Measurements from ENCODE around the gene XPO1.
"Not testable (repeated sequence)": the region's sequence is repeated elsewhere in the genome, so short reads cannot be mapped to it uniquely, and the experiment has no call there.

Gene XPO1, protein sequence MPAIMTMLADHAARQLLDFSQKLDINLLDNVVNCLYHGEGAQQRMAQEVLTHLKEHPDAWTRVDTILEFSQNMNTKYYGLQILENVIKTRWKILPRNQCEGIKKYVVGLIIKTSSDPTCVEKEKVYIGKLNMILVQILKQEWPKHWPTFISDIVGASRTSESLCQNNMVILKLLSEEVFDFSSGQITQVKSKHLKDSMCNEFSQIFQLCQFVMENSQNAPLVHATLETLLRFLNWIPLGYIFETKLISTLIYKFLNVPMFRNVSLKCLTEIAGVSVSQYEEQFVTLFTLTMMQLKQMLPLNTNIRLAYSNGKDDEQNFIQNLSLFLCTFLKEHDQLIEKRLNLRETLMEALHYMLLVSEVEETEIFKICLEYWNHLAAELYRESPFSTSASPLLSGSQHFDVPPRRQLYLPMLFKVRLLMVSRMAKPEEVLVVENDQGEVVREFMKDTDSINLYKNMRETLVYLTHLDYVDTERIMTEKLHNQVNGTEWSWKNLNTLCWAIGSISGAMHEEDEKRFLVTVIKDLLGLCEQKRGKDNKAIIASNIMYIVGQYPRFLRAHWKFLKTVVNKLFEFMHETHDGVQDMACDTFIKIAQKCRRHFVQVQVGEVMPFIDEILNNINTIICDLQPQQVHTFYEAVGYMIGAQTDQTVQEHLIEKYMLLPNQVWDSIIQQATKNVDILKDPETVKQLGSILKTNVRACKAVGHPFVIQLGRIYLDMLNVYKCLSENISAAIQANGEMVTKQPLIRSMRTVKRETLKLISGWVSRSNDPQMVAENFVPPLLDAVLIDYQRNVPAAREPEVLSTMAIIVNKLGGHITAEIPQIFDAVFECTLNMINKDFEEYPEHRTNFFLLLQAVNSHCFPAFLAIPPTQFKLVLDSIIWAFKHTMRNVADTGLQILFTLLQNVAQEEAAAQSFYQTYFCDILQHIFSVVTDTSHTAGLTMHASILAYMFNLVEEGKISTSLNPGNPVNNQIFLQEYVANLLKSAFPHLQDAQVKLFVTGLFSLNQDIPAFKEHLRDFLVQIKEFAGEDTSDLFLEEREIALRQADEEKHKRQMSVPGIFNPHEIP (N-terminal part only)

DNA sequence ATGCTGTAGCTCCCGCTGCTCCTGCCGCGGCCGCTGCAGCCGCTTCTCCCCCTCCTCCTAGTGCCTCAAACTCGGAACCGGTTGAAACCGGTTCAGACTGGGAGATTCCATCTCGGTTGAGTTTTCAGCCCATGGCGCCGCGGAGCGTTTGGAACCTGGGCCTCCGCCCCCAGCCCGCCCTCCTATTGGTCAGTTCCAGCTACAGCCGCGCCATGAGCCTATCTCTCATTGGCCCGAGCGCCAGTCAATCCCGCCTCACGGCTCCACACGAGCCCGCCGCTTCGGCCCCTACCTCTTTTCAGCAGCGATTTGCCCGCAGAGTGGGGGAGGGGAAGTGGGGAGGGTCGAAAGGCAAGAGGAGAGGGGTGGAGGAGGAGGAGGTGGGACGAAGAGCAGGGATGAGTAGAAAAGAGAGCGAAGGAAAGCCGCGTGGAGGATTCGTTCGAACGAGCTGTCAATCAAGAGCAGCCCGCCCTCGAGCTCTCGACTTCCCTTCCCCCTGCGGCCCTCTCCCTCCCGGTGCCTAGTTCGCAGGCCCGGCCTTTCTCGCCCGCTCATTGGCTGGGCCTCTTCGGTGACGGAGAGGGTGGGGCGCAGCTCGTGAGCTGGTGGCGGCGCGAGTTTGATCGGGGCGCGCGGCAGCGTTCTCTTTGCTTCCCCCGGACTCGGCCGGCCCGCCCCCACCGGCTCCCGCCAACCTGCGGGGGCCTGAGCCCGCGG, at the start of gene XPO1:
TSS of gene XPO1 (minus strand) at position 157 of the 720 bp plus-strand sequence. CDS start 4,459 bp downstream, outside the sequence.
- peak; percentile 99 for DNase-seq

DNA sequence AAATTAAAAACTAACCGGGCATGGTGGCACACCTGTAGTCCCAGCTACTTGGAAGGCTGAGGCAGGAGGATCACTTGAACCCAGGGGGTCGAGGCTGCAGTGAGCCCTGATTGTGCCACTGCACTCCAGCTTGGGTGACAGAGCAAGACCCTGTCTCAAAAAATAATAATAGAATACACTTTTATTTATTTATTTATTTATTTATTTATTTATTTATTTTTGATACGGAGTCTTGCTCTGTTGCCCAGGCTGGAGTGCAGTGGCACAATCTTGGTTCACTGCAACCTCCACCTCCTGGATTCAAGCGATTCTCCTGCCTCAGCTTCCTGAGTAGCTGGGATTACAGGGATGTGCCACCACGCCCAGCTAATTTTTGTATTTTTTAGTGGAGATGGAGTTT, 48.8 kb upstream of the XPO1 start:
- not testable (repeated sequence) for DNase-seq

DNA sequence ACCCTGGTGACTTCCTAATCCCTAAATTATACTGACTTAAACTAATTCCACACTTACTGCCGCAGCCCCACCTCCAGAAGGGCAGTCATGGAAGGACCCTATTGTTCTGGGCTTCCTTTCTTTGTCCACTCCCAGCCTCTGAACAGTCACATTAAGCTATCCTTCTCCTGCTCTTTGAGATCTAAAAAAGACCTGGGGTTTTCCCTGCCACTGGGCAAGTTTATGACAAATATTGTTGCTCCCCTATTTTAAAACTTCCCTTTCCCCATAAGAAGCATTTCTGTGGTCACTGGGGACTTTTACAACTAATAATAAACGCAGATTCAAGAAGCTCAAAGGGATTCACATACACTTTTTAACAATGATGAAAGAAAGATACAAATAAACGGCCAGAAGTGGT, 47.2 kb upstream of the XPO1 start:
- DNase-seq: no peak

GRCh38 chr2:61584368-61584767, 46.2 kb upstream of the XPO1 start:
- not testable (repeated sequence) for DNase-seq

DNA sequence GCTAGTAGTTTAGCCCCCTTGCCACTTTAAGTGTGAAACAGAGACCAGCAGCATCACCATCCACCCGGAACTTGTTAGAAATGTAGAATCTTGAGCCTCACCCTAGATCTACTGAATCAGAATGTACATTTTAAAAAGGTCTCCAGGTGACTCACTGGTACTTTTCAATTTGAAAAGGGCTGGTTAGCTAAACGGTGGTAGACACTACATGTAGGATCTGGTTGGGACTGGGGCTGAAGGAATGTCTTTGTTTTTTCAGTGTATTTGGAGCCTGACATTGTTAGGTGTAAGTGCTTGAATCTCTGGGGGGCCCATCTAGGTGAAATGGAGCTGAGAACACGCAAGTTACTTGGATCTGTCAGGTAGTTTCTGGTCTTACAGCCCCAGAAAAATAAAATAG, 44.0 kb upstream of the XPO1 start:
- DNase-seq: no peak

DNA sequence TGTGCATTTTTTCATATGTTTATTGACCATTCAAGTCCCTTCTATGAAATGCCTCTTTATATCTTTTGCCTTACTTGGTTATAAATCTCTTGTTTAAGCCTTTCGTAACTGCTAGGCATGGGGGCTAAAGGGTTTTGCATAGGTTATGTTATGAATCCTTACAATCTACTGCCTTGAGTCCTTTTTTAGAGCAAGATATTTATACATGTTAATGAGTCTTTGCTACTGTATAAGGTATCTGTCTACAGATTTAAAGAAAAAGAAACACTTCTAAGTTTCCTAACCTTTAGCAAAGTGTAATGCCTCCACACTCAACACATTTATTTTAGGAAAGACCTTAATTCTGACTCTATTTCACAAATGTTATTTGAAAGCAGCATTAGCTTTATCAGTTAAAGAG, 43.6 kb upstream of the XPO1 start:
- DNase-seq: no peak

GRCh38 chr2:61575447-61575859, 37.3 kb upstream of the XPO1 start:
- DNase-seq: no peak

GRCh38 chr2:61566566-61566965, 28.4 kb upstream of the XPO1 start:
- no peak for DNase-seq

DNA sequence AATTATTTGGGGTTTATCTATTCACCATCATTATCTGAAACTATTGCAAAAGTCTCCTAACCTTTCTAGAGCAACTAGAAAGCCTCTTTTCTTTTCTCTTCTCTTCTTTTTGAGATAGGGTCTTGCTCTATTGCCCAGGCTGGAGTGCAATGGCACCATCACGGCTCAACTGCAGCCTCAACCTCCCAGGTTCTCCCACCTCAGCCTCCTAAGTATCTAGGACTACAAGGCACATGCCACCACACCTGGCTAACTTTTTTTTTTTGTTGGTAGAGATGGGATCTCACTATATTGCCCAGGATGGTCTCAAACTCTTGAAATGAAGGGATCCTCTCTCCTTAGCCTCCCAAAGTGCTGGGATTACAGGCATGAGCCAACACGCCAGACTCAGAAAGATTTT, 24.5 kb upstream of the XPO1 start:
- DNase-seq: no peak

GRCh38 chr2:61558160-61558559, 20.0 kb upstream of the XPO1 start:
- DNase-seq: no peak

DNA sequence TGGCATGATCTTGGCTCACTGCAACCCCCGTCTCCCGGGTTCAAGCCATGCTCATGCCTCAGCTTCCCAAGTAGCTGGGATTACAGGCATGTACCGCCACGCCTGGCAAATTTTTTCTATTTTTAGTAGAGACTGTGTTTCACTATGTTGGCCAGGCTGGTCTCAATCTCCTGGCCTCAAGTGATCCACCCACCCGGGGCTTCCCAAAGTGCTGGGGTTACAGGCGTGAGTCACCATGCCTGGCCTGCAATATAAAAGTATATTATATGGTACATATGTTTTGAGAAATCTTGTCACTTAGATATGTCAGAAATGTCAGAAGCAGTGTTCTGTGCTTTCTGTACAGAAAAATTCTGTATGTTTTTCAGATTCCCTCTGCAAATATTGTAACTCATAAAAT, 19.2 kb upstream of the XPO1 start:
- DNase-seq: no peak

- no peak for DNase-seq
Measured at GRCh38 chr2:61554604-61555003, 16.4 kb upstream of the XPO1 start.

GRCh38 chr2:61550375-61551209, 12.4 kb upstream of the XPO1 start:
- DNase-seq: no peak

DNA sequence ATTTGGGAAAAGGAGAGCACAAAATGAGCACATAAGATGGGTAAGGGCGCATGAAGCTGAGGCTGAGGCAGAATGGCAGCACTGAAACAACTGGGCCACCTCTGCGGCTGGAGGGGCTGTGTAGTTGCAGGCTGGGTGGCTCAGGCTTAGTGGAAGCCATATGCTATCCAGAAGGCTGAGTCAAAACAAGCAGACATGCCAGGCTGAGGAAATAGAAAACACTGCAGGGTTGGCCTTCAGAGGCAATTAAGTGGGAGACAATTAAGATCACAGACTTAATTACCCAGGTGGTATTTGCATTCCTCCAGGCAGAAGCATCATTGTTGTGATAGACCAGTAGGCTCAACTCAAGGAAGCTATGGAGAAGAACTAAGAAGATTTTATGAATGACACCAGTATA, 11.4 kb upstream of the XPO1 start:
- no peak for DNase-seq

- no peak for DNase-seq
Measured at GRCh38 chr2:61543062-61543461, 4.9 kb upstream of the XPO1 start.

GRCh38 chr2:61540167-61540566, 2.0 kb upstream of the XPO1 start:
- DNase-seq: not testable (repeated sequence)

- peak; percentile 60 for DNase-seq
Measured at GRCh38 chr2:61538920-61539520, 864 bp upstream of the XPO1 start.

DNA sequence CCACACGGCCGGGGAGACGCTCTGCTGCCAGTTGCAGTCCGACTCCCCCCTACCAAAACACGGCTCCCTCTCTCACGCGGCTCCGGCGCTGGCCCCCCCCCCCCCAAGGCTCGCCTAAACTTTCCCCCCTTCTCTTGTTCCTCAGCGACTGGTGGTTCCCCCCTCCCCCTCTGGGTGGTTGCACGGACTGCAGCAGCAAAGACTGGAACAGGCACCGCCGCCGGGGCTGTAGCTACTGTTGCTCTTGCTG, 281 bp downstream of the XPO1 start:
- no peak for DNase-seq

DNA sequence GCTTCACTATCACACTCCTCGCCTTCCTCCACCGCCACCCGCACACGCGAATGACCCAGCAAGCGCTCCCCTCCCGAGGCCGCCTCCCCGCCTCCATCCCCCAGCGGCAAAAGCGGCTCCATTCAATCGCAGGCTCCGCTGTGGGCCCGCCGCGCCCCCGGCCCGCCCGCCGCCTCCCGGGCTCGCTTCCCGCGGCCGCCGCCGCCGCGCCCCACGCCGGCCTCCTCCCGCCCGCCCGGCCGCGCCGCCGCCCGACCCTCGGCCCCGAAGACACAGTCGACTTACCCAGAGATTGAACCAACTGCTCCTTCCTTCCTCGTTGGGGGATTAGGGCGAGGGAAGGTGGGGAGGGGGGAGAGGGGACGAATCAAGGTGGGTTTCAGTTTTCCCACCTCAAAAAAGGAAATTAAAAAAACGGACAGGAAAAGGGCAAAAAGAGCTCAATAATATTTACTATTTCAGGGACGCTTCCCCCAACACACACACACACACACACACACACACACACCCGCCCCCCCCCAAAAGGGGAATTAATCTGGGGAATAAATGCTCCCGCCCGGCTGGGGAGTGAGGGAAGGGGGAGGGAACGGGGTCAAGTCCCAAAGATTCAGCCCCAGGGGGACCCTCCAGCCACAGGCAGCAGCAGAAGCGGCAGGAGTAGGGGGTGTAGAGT, 743 bp downstream of the XPO1 start:
- DNase-seq: no peak

- peak; percentile 44 for DNase-seq
Measured at GRCh38 chr2:61536572-61537276, 1.4 kb downstream of the XPO1 start.

DNA sequence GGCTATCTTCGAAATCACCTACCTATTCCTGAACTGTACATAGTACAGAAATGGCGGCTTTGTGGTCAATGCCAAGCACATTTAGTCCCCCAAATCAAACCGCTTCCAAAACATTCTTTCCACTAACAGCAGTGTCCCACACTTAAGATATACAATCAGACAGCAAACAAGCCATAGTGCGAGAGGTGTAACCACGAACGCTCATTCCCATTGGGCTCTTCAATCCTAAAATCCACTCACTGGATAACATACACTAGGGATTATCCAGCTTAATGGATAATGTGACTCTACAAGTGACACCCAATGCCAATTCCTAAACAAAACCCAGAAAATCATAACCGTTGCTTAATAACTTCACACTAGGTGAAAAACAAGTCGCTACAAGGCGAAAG, 2.0 kb downstream of the XPO1 start:
- no peak for DNase-seq
